ENCODE results near the gene NOC4L.

DNA sequence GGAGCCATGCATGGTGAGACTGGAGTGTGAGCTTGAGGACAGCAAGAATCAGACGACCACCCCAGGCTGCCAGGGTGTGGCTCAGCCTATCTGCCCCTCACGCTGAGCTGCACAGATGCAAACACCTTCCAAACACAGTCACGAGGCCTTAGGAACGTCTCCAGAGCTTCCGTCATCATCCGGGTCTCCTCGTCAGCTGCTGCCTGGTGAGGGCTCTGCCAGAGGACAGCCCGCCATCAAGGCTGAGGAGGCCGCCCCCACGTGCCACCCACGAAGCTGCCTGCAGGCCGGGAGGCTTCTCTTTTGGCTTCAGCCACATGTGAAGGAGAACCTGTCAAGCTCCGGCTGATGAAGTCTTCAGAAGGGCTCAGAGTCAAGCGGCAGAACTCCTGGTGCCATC, 13.6 kb upstream of the NOC4L start:
- TF ChIP-seq, protein P1, sequence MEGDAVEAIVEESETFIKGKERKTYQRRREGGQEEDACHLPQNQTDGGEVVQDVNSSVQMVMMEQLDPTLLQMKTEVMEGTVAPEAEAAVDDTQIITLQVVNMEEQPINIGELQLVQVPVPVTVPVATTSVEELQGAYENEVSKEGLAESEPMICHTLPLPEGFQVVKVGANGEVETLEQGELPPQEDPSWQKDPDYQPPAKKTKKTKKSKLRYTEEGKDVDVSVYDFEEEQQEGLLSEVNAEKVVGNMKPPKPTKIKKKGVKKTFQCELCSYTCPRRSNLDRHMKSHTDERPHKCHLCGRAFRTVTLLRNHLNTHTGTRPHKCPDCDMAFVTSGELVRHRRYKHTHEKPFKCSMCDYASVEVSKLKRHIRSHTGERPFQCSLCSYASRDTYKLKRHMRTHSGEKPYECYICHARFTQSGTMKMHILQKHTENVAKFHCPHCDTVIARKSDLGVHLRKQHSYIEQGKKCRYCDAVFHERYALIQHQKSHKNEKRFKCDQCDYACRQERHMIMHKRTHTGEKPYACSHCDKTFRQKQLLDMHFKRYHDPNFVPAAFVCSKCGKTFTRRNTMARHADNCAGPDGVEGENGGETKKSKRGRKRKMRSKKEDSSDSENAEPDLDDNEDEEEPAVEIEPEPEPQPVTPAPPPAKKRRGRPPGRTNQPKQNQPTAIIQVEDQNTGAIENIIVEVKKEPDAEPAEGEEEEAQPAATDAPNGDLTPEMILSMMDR (conservative IDR thresholded peaks at IDR 0.05; ENCODE audit: low read depth in 2 of 2), result no peak
- TF ChIP-seq POLR2AphosphoS5 (IDR thresholded peaks at IDR 0.05; ENCODE audit: low read depth) (no peak), NANOG (IDR thresholded peaks at IDR 0.05; ENCODE audit: borderline replicate concordance) (no peak), EZH2phosphoT487 (IDR thresholded peaks at IDR 0.05; ENCODE audit: unreplicated experiment) (no peak), EZH2 (IDR thresholded peaks at IDR 0.05; ENCODE audit: low read depth, unreplicated experiment) (no peak)
- TF ChIP-seq, protein P2, sequence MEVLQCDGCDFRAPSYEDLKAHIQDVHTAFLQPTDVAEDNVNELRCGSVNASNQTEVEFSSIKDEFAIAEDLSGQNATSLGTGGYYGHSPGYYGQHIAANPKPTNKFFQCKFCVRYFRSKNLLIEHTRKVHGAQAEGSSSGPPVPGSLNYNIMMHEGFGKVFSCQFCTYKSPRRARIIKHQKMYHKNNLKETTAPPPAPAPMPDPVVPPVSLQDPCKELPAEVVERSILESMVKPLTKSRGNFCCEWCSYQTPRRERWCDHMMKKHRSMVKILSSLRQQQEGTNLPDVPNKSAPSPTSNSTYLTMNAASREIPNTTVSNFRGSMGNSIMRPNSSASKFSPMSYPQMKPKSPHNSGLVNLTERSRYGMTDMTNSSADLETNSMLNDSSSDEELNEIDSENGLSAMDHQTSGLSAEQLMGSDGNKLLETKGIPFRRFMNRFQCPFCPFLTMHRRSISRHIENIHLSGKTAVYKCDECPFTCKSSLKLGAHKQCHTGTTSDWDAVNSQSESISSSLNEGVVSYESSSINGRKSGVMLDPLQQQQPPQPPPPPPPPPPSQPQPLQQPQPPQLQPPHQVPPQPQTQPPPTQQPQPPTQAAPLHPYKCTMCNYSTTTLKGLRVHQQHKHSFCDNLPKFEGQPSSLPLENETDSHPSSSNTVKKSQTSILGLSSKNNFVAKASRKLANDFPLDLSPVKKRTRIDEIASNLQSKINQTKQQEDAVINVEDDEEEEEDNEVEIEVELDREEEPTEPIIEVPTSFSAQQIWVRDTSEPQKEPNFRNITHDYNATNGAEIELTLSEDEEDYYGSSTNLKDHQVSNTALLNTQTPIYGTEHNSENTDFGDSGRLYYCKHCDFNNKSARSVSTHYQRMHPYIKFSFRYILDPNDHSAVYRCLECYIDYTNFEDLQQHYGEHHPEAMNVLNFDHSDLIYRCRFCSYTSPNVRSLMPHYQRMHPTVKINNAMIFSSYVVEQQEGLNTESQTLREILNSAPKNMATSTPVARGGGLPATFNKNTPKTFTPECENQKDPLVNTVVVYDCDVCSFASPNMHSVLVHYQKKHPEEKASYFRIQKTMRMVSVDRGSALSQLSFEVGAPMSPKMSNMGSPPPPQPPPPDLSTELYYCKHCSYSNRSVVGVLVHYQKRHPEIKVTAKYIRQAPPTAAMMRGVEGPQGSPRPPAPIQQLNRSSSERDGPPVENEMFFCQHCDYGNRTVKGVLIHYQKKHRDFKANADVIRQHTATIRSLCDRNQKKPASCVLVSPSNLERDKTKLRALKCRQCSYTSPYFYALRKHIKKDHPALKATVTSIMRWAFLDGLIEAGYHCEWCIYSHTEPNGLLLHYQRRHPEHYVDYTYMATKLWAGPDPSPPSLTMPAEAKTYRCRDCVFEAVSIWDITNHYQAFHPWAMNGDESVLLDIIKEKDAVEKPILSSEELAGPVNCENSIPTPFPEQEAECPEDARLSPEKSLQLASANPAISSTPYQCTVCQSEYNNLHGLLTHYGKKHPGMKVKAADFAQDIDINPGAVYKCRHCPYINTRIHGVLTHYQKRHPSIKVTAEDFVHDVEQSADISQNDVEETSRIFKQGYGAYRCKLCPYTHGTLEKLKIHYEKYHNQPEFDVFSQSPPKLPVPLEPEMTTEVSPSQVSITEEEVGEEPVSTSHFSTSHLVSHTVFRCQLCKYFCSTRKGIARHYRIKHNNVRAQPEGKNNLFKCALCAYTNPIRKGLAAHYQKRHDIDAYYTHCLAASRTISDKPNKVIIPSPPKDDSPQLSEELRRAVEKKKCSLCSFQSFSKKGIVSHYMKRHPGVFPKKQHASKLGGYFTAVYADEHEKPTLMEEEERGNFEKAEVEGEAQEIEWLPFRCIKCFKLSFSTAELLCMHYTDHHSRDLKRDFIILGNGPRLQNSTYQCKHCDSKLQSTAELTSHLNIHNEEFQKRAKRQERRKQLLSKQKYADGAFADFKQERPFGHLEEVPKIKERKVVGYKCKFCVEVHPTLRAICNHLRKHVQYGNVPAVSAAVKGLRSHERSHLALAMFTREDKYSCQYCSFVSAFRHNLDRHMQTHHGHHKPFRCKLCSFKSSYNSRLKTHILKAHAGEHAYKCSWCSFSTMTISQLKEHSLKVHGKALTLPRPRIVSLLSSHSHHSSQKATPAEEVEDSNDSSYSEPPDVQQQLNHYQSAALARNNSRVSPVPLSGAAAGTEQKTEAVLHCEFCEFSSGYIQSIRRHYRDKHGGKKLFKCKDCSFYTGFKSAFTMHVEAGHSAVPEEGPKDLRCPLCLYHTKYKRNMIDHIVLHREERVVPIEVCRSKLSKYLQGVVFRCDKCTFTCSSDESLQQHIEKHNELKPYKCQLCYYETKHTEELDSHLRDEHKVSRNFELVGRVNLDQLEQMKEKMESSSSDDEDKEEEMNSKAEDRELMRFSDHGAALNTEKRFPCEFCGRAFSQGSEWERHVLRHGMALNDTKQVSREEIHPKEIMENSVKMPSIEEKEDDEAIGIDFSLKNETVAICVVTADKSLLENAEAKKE (CRISPR knock-in tag; IDR thresholded peaks at IDR 0.05), result no peak

All from GM23338 (cell line).